GM23338 (cell line): ENCODE measurements around the gene SSTR3.

Experiments used
- CREB1 ChIP-seq: fragments of 250-450 bp; sonication (Bioruptor Pico); IDR thresholded peaks from 2 replicates; pipeline ENCODE4 v1.5.0; 2020; ENCODE audit warnings: low read depth, mild to moderate bottlenecking, moderate library complexity
- CTCF ChIP-seq, 2 experiments: fragments of 200-600 bp in 1 of 2; sonication (generic) in 1 of 2; conservative IDR thresholded peaks; 2 replicates each; pipeline versions ENCODE4 v1.5.1 to v1.6.1; 2016 to 2017; ENCODE audit warnings: antibody characterized with exemption in 2 of 2, low read depth in 2 of 2, mild to moderate bottlenecking in 2 of 2, moderate library complexity in 1 of 2
- EZH2 ChIP-seq: fragments of 200-600 bp; sonication (generic); IDR thresholded peaks from one replicate; pipeline ENCODE4 v1.8.0; 2017; ENCODE audit warnings: antibody characterized with exemption, mild to moderate bottlenecking, low read depth; ENCODE audit not compliant: unreplicated experiment
- EZH2phosphoT487 ChIP-seq: fragments of 200-600 bp; sonication (generic); IDR thresholded peaks from one replicate; pipeline ENCODE4 v1.8.1; 2018; ENCODE audit warnings: antibody characterized with exemption; ENCODE audit not compliant: unreplicated experiment
- JUNB ChIP-seq: IDR thresholded peaks from one replicate; pipeline ENCODE4 v1.6.1; 2016; ENCODE audit warnings: antibody characterized with exemption; ENCODE audit not compliant: unreplicated experiment
- NANOG ChIP-seq: IDR thresholded peaks from 2 replicates; pipeline ENCODE4 v1.6.1; 2016; ENCODE audit warnings: antibody characterized with exemption, borderline replicate concordance
- POLR2AphosphoS5 ChIP-seq: IDR thresholded peaks from 2 replicates; pipeline ENCODE4 v1.6.1; 2016; ENCODE audit warnings: antibody characterized with exemption, low read depth
- STAT1 ChIP-seq: IDR thresholded peaks from one replicate; pipeline ENCODE4 v1.6.1; 2016; ENCODE audit warnings: antibody characterized with exemption; ENCODE audit not compliant: unreplicated experiment
- ZNF114 ChIP-seq: fragments of 250-450 bp; sonication (Bioruptor Pico); IDR thresholded peaks from 2 replicates; pipeline ENCODE4 v1.5.0; 2020; ENCODE audit warnings: mild to moderate bottlenecking, moderate library complexity
- ZNF331 ChIP-seq: fragments of 250-450 bp; sonication (Bioruptor Pico); IDR thresholded peaks from 2 replicates; pipeline ENCODE4 v1.5.0; 2020; ENCODE audit warnings: low read depth, mild to moderate bottlenecking, moderate library complexity
- TF ChIP-seq, protein P1 (sequence below): IDR thresholded peaks from one replicate; pipeline ENCODE4 v1.6.1; 2018; ENCODE audit warnings: antibody characterized with exemption; ENCODE audit not compliant: unreplicated experiment
- TF ChIP-seq, protein P2 (sequence below): IDR thresholded peaks from 2 replicates; pipeline ENCODE4 v1.6.1; 2016; ENCODE audit warnings: antibody characterized with exemption

DNA sequence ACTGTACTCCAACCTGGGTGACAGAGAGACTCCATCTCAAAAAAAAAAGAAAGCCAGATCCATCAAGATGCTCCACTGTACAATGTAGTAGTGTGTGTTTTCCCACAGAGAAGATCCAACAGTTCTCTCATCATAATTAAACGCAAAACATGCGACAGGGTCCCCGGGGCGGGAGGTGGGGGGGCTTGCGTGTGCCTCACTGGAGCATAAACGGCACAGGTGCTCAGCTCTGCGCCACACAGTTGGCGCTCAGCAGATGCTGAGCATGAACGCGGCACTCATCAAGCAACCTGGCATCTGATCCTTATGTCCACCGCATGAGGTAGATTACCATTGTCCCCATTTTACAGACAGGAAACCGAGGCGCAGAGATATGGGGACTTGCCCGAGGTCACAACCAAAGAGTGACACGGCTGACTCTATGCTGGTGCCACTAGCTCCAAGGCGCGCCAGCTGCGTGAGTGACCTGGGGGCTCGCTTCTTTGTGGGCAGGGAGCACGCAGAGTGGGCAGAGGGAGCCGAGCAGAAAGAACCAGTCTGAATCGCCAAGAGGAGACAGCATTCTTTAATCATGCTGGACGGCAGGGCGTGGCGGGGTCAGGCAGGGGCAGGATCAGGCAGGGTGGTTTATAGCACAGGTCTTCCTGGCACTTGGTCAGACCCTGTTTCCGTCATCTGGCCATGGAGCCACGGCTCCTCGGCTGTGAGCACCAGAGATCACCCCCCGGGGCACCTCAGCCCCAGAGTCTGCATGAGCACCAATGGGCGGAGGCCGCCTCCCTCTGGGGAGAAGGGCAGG lies 32.5 kb downstream of the SSTR3 start:
- TF ChIP-seq EZH2phosphoT487 (no peak), CTCF (conservative IDR thresholded peaks at IDR 0.05; ENCODE audit: low read depth in 2 of 2) (no peak), ZNF114 (CRISPR knock-in tag) (no peak), EZH2 (no peak), CREB1 (CRISPR knock-in tag) (no peak), POLR2AphosphoS5 (no peak), STAT1 (no peak), JUNB (no peak), NANOG (no peak), ZNF331 (CRISPR knock-in tag) (no peak)
- TF ChIP-seq, protein P1, sequence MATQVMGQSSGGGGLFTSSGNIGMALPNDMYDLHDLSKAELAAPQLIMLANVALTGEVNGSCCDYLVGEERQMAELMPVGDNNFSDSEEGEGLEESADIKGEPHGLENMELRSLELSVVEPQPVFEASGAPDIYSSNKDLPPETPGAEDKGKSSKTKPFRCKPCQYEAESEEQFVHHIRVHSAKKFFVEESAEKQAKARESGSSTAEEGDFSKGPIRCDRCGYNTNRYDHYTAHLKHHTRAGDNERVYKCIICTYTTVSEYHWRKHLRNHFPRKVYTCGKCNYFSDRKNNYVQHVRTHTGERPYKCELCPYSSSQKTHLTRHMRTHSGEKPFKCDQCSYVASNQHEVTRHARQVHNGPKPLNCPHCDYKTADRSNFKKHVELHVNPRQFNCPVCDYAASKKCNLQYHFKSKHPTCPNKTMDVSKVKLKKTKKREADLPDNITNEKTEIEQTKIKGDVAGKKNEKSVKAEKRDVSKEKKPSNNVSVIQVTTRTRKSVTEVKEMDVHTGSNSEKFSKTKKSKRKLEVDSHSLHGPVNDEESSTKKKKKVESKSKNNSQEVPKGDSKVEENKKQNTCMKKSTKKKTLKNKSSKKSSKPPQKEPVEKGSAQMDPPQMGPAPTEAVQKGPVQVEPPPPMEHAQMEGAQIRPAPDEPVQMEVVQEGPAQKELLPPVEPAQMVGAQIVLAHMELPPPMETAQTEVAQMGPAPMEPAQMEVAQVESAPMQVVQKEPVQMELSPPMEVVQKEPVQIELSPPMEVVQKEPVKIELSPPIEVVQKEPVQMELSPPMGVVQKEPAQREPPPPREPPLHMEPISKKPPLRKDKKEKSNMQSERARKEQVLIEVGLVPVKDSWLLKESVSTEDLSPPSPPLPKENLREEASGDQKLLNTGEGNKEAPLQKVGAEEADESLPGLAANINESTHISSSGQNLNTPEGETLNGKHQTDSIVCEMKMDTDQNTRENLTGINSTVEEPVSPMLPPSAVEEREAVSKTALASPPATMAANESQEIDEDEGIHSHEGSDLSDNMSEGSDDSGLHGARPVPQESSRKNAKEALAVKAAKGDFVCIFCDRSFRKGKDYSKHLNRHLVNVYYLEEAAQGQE, result no peak
- TF ChIP-seq, protein P2, sequence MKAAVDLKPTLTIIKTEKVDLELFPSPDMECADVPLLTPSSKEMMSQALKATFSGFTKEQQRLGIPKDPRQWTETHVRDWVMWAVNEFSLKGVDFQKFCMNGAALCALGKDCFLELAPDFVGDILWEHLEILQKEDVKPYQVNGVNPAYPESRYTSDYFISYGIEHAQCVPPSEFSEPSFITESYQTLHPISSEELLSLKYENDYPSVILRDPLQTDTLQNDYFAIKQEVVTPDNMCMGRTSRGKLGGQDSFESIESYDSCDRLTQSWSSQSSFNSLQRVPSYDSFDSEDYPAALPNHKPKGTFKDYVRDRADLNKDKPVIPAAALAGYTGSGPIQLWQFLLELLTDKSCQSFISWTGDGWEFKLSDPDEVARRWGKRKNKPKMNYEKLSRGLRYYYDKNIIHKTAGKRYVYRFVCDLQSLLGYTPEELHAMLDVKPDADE, result no peak
